Heart right ventricle (tissue), 16 donors: Measurements from ENCODE around the gene PI4KA. TPM values are rescaled to one million over a fixed set of nuclear protein-coding genes. Genes with fewer than 3 reads are reported as not detected.

Experiments
- ATAC-seq, 8 donors: fragments of 200-7000 bp; cut with Tn5 transposase; one replicate each; pipeline ENCODE4 v1.9.1; 2020; ENCODE audit warnings: mild to moderate bottlenecking in 8 of 8, moderate library complexity in 8 of 8, moderate number of reproducible peaks in 1 of 8
- DNase-seq, 2 donors: peaks; one replicate each; pipeline ENCODE4 v3.0.0-alpha.2; 2020
- H3K27ac ChIP-seq, 10 donors: fragments of 200-600 bp; sonication (generic) in 2 of 10; one replicate each; pipeline versions ENCODE4 v1.5.0 to v1.8.0; 2020 to 2022; ENCODE audit warnings: mild to moderate bottlenecking in 3 of 10
- H3K27me3 ChIP-seq, 7 donors: fragments of 200-600 bp; one replicate each; pipeline ENCODE4 v1.8.0; 2021 to 2022; ENCODE audit warnings: mild to moderate bottlenecking in 2 of 7
- H3K36me3 ChIP-seq, 9 donors: fragments of 200-600 bp; sonication (generic) in 1 of 9; one replicate each; pipeline versions ENCODE4 v1.5.0 to v1.8.0; 2020 to 2022; ENCODE audit warnings: mild to moderate bottlenecking in 2 of 9
- H3K4me1 ChIP-seq, 9 donors: fragments of 200-600 bp; sonication (generic) in 1 of 9; one replicate each; pipeline versions ENCODE4 v1.5.0 to v1.8.0; 2020 to 2022; ENCODE audit warnings: mild to moderate bottlenecking in 4 of 9
- H3K4me3 ChIP-seq, 10 donors: fragments of 200-600 bp; sonication (generic) in 2 of 10; one replicate each; pipeline versions ENCODE4 v1.5.0 to v1.8.0; 2020 to 2022; ENCODE audit warnings: mild to moderate bottlenecking in 7 of 10, moderate library complexity in 2 of 10
- H3K9me3 ChIP-seq, 11 donors: fragments of 200-600 bp in 10 of 11; sonication (generic) in 2 of 11; one replicate each; pipeline versions ENCODE4 v1.5.0 to v1.8.0; 2013 to 2022; ENCODE audit warnings: mild to moderate bottlenecking in 2 of 11, control low read depth in 1 of 11, moderate library complexity in 1 of 11
- WGBS, 2 donors: extraction: QIAGEN DNeasy Blood & Tissue Kit; methylation state at CpG; one replicate each; pipeline ENCODE4 v1.1.7; 2013; ENCODE audit warnings: inconsistent platforms in 1 of 2; 5-methylcytosine and 5-hydroxymethylcytosine counted together
- intact Hi-C, 10 donors: fragments of 100-400 bp; cut with DNase I; formaldehyde crosslinking; loops; one replicate each; pipeline versions ENCODE4 v1.11.1 to v1.14.2; 2022
- polyA plus RNA-seq, 2 donors: library from polyadenylated mRNA; stranded (reverse); fragments of 200-250 nt; gene quantifications; one replicate each; pipeline ENCODE4 v1.2.3, GENCODE V29; 2013
- total RNA-seq, 10 donors: library from RNA; stranded (reverse); fragmentation: NEBNext Ultra II Directional in 3 of 10; extraction: Animal tissue kit (Norgen Biotek cat#: 25700) in 3 of 10; gene quantifications; one replicate each; pipeline versions ENCODE4 v1.2.1 to v1.2.4, GENCODE V29; 2021 to 2023
- TF ChIP-seq, protein P1 (sequence below), 9 donors: fragments of 200-600 bp; sonication (generic) in 2 of 9; IDR thresholded peaks; one replicate each; pipeline versions ENCODE4 v1.5.0 to v1.8.0; 2021 to 2022; ENCODE audit warnings: antibody characterized with exemption in 9 of 9, mild to moderate bottlenecking in 5 of 9, moderate library complexity in 1 of 9
- donor health status: Arrhythmogenic right ventricular cardiomyopathy.
- donor health status: ischemic (EF 13 %, LVEDD 7.1; RV severe dilation, severe dysfunction).
- donor health status: healthy with polysubstance abuse.
- donor health status: DM: no; HTN: yes; CAD: no.
- donor health status: DM: no; HTN: no; CAD: no.
- donor health status: ischemic (EF 25% LVEDD 6.9; RV normal size, moderate dysfunction).
- donor health status: ischemic (EF 25% LVEDD 5.7; RV mildly dilated, moderate dysfunction).
- donor health status: healthy.
- donor health status: DM: yes; HTN: yes; CAD: no.
- donor health status: Ischemic cardiomyopathy.
- donor health status: ischemic (EF 35%, LVEDD 5.7; RV mildly dilated, moderate dysfunction).
- donor health status: nonischemic (EF 11% LVEDD 7.7; RV severe dilation, severe dysfunction).
- donor health status: DM: yes; HTN: yes; CAD: no.
- donor health status: PGD.
- donor health status: ischemic (EF 29% LVEDD 5.4; RV normal size, mild dysfunction).
- donor health status: nonischemic (EF 23%, LVEDD 6.1; RV moderate dilation, normal function).

PI4KA gene
- total and polyA plus RNA-seq, 12 donors, result 32.3 to 55.2 (median 39.4) TPM

DNA sequence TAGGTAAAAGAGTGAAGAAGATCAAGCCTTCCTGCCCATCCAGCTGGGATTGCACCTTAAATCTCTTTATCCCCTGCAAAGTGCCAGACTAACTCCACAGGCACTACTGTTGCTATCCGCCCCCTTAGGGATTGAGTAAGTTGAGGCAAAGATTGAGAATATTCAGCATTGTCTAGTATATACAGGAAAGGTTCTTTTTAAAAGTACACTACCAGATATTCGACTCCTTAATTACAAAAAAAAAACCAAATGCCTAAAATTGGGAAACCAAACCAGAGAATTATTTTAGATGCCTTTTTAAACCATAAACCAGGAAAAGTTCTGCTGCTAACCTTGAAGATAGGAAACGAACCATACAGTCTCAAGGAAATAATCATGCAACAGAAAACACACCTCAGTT, 73.2 kb downstream of the PI4KA start:
- no peak for ATAC-seq
- Histone ChIP-seq H3K27me3 (no peaks in the 10 kb centered on the region), H3K4me1 (peaks cover 0 to 33% (median 12%) of the 10 kb centered on the region in 9 donors), H3K9me3 (no peaks in the 10 kb centered on the region), H3K27ac (no peak overlapping the region), H3K4me3 (no peak overlapping the region), H3K36me3 (peaks cover 0 to 78% (median 8%) of the 10 kb centered on the region in 9 donors)
- DNase-seq, result no peak
- intact Hi-C loops, result loop anchor here in 1 of 10 donors (10.0 kb wide), 1 partner anchor 69 kb away; the partner anchor contains the start of genes PI4KA and SNAP29
- TF ChIP-seq, protein P1, sequence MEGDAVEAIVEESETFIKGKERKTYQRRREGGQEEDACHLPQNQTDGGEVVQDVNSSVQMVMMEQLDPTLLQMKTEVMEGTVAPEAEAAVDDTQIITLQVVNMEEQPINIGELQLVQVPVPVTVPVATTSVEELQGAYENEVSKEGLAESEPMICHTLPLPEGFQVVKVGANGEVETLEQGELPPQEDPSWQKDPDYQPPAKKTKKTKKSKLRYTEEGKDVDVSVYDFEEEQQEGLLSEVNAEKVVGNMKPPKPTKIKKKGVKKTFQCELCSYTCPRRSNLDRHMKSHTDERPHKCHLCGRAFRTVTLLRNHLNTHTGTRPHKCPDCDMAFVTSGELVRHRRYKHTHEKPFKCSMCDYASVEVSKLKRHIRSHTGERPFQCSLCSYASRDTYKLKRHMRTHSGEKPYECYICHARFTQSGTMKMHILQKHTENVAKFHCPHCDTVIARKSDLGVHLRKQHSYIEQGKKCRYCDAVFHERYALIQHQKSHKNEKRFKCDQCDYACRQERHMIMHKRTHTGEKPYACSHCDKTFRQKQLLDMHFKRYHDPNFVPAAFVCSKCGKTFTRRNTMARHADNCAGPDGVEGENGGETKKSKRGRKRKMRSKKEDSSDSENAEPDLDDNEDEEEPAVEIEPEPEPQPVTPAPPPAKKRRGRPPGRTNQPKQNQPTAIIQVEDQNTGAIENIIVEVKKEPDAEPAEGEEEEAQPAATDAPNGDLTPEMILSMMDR (IDR thresholded peaks at IDR 0.05), result no peak
- 89 to 95% methylated on average over 3 of the region's 3 CpGs for WGBS, 2 donors

DNA sequence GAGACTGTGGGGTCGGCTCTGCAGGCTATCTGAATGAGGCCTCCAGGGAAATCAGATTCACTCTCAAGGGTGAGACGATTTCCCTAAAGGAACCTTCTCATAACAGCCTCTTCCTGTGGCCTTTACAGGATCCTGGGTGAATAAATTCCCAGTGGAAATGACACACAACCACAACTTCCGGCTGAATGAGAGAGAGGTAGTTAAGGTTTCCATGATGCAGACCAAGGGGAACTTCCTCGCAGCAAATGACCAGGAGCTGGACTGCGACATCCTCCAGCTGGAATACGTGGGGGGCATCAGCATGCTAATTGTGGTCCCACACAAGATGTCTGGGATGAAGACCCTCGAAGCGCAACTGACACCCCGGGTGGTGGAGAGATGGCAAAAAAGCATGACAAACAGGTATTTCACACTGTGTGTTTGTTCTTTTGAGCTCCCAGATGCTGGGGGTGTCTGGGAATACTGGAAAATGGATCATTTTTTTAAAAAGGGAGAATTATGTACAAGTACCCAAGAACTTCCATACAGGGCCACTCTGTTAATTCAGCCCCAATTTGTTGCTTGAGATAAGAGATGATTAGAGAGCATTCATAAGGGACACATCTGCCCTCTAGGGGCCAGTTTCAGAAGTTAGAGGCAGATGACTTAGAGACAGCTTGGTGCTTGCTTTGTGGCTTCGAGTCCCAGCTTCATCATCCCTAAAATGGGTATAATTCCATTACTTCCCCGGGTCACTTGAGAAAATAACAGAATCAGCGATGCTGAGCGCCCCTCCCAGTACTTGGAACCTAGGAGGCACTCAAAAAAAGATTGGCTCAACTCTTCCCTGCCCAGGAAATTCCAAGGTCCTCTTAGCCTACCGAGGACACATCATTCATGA, 74.5 kb downstream of the PI4KA start:
- Histone ChIP-seq H3K4me3 (no peak overlapping the region), H3K4me1 (peaks cover 0 to 33% (median 12%) of the 10 kb centered on the region in 9 donors), H3K27ac (no peak overlapping the region), H3K9me3 (no peaks in the 10 kb centered on the region), H3K27me3 (no peaks in the 10 kb centered on the region), H3K36me3 (peaks cover 0 to 77% (median 8%) of the 10 kb centered on the region in 9 donors)
- DNase-seq (peak in 1 of 2 donors; percentile 23), ATAC-seq (peak in 1 of 8 donors; percentile 23)
- intact Hi-C loops, result loop anchor here in 2 of 10 donors (5.0 to 10.0 kb wide), 2 partner anchors 52 to 71 kb away; partner anchors contain the start of genes PI4KA (in 1 of the 2) and SNAP29 (in 1 of the 2)
- 72 to 80% methylated on average over 14 of the region's 14 CpGs for WGBS, 2 donors
- TF ChIP-seq, protein P1 (IDR thresholded peaks at IDR 0.05), result peak; percentile 44 to 73 (median 63)

DNA sequence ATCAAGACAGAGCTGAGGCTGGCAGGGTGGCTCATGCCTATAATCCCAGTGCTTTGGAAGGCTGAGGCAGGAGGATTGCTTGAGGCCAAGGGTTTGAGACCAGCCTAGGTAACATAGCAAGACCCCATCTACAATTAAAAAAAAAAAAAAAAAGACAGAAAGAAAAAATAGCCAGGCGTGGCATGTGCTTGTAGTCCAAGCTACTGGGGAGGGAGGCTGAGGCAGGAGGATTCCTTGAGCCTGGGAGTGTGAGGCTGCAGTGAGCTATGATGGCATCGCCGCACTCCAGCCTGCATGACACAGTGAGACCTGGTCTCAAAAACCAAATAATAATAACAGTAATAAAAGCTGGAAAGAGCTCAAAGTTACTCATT, 75.3 kb downstream of the PI4KA start:
- no peak for ATAC-seq
- no peaks in the 10 kb centered on the region for H3K27me3 ChIP-seq
- H3K4me1 ChIP-seq, result peaks cover 0 to 33% (median 12%) of the 10 kb centered on the region in 9 donors
- TF ChIP-seq, protein P1 (IDR thresholded peaks at IDR 0.05), result no peak
- 97% methylated on average over 3 of the region's 3 CpGs for WGBS, 2 donors
- no peak overlapping the region for H3K4me3 ChIP-seq
- DNase-seq, result no peak
- peaks cover 0 to 77% (median 8%) of the 10 kb centered on the region in 9 donors for H3K36me3 ChIP-seq
- H3K9me3 ChIP-seq, result no peaks in the 10 kb centered on the region
- intact Hi-C loops, result loop anchor here in 2 of 10 donors (5.0 to 10.0 kb wide), 2 partner anchors 51 to 72 kb away; partner anchors contain the start of genes PI4KA (in 1 of the 2) and SNAP29 (in 1 of the 2)
- no peak overlapping the region for H3K27ac ChIP-seq

DNA sequence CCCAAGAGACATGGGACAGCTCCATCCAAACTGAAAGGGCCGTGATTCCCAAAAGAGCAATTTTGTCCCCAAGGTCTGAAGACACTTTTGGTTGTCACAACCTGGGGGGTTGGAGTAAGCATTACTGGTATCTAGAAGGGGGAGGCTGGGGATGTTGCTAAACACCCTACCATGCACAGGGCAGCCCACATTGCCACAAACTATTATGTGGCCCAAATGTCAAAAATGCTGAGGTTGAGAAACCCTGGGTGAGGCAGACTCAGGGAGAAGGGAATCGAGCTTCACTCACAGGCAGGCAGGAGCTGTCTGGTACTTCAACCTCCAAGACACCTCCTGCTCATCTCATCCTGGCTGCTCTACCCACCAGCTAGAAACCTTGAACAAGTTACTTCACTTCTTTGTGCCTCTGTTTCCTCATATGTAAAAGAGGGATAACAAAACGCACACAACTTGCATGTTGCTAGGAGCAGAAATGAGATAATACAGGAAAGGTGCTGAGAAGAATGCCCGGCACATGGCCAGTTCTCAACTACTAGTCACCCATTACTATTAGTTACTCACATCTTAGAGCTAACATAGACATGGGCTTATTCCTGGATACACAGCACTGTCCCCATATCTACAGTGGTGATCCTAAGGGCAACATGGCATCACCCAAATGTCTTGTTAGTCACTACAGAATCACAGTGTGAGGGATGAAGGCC, 75.9 kb downstream of the PI4KA start:
- TF ChIP-seq, protein P1 (IDR thresholded peaks at IDR 0.05), result no peak
- intact Hi-C loops, result loop anchor here in 2 of 10 donors (5.0 to 10.0 kb wide), 2 partner anchors 50 to 72 kb away; partner anchors contain the start of genes PI4KA (in 1 of the 2) and SNAP29 (in 1 of the 2)
- H3K4me1 ChIP-seq, result peaks cover 0 to 38% (median 9%) of the 10 kb centered on the region in 9 donors

More for the DNA sequence above, 75.9 kb downstream of the PI4KA start:
- H3K36me3 ChIP-seq, result peaks cover 0 to 76% (median 4%) of the 10 kb centered on the region in 9 donors
- H3K27me3 ChIP-seq, result no peaks in the 10 kb centered on the region
- no peak overlapping the region for H3K27ac ChIP-seq
- 96 to 97% methylated on average over 4 of the region's 4 CpGs for WGBS, 2 donors
- no peak for ATAC-seq
- H3K9me3 ChIP-seq, result no peaks in the 10 kb centered on the region
- no peak for DNase-seq
- H3K4me3 ChIP-seq, result no peak overlapping the region
